Measurements from ENCODE around the gene GRHL1.

GRHL1 gene

DNA sequence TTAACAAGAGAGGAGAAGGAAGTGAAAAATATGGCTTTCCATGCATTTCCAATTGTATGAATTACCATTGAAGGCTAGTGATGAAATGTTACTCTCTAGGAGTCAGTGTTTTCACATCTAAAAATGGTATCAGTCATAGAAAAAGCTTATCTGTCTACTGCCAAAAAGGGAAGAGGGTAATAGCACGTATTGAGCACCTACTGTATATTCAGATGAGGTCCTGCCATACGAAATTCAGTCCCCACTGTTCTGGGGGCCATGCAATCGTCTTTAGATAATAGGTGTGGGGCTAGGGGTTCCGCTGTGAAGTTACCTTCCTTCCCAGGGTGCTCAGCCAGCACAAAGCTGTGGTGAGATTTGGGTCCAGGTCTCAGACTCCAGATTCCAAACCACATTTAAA is 14.2 kb upstream of the GRHL1 start:
- DNase-seq (no peak), ATAC-seq (ENCODE audit: insufficient read depth, low read depth) (no peak)
- H3K9me3 ChIP-seq (ENCODE audit: insufficient read depth, low read length, severe bottlenecking), result no peaks in the 10 kb centered on the region
- no peaks in the 10 kb centered on the region for H3K79me2 ChIP-seq (ENCODE audit: insufficient read depth, low read length)
- no peaks in the 10 kb centered on the region for H3K4me1 ChIP-seq (ENCODE audit: insufficient read depth, low read length)
- H3K36me3 ChIP-seq (ENCODE audit: insufficient read depth, low read length), result peaks cover 20% of the 10 kb centered on the region
- H3K4me2 ChIP-seq (ENCODE audit: insufficient read depth, low read length), result no peak overlapping the region
- no peak overlapping the region for H2AFZ ChIP-seq (ENCODE audit: low read depth, low read length)
- H3K27me3 ChIP-seq (ENCODE audit: insufficient read depth, low read length, poor library complexity), result no peaks in the 10 kb centered on the region
- H3K27ac ChIP-seq (ENCODE audit: low read length), result no peak overlapping the region
- H3K9ac ChIP-seq (ENCODE audit: low read depth, low read length), result no peak overlapping the region
- TF ChIP-seq, protein P1, sequence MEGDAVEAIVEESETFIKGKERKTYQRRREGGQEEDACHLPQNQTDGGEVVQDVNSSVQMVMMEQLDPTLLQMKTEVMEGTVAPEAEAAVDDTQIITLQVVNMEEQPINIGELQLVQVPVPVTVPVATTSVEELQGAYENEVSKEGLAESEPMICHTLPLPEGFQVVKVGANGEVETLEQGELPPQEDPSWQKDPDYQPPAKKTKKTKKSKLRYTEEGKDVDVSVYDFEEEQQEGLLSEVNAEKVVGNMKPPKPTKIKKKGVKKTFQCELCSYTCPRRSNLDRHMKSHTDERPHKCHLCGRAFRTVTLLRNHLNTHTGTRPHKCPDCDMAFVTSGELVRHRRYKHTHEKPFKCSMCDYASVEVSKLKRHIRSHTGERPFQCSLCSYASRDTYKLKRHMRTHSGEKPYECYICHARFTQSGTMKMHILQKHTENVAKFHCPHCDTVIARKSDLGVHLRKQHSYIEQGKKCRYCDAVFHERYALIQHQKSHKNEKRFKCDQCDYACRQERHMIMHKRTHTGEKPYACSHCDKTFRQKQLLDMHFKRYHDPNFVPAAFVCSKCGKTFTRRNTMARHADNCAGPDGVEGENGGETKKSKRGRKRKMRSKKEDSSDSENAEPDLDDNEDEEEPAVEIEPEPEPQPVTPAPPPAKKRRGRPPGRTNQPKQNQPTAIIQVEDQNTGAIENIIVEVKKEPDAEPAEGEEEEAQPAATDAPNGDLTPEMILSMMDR (IDR thresholded peaks at IDR 0.05; ENCODE audit: borderline replicate concordance, extremely low read depth, low read length, poor library complexity, severe bottlenecking), result no peak
- no peak for TF ChIP-seq EZH2 (IDR thresholded peaks at IDR 0.05; ENCODE audit: borderline replicate concordance, low read depth, low read length, severe bottlenecking)
- H4K20me1 ChIP-seq (ENCODE audit: insufficient read depth, low read length), result no peaks in the 10 kb centered on the region
- H3K4me3 ChIP-seq (ENCODE audit: low read depth in 1 of 2, low read length in 2 of 2), result no peak overlapping the region

GRCh38 chr2:9937968-9938367 is 13.5 kb upstream of the GRHL1 start:
- Histone ChIP-seq H3K27ac (ENCODE audit: low read length) (no peak overlapping the region), H4K20me1 (ENCODE audit: insufficient read depth, low read length) (no peaks in the 10 kb centered on the region), H3K36me3 (ENCODE audit: insufficient read depth, low read length) (peaks cover 14% of the 10 kb centered on the region), H3K27me3 (ENCODE audit: insufficient read depth, low read length, poor library complexity) (no peaks in the 10 kb centered on the region), H3K4me1 (ENCODE audit: insufficient read depth, low read length) (no peaks in the 10 kb centered on the region), H3K9me3 (ENCODE audit: insufficient read depth, low read length, severe bottlenecking) (no peaks in the 10 kb centered on the region), H3K9ac (ENCODE audit: low read depth, low read length) (no peak overlapping the region), H3K4me3 (ENCODE audit: low read depth in 1 of 2, low read length in 2 of 2) (no peak overlapping the region), H3K79me2 (ENCODE audit: insufficient read depth, low read length) (no peaks in the 10 kb centered on the region), H2AFZ (ENCODE audit: low read depth, low read length) (no peak overlapping the region), H3K4me2 (ENCODE audit: insufficient read depth, low read length) (no peak overlapping the region)
- no peak for DNase-seq
- TF ChIP-seq, protein P1 (IDR thresholded peaks at IDR 0.05; ENCODE audit: borderline replicate concordance, extremely low read depth, low read length, poor library complexity, severe bottlenecking), result no peak
- no peak for TF ChIP-seq EZH2 (IDR thresholded peaks at IDR 0.05; ENCODE audit: borderline replicate concordance, low read depth, low read length, severe bottlenecking)
- ATAC-seq (ENCODE audit: insufficient read depth, low read depth), result peak; percentile 51; the same call in 1 of the 3 replicates

- no peak overlapping the region for H3K9ac ChIP-seq (ENCODE audit: low read depth, low read length)
- no peaks in the 10 kb centered on the region for H3K9me3 ChIP-seq (ENCODE audit: insufficient read depth, low read length, severe bottlenecking)
- no peak overlapping the region for H2AFZ ChIP-seq (ENCODE audit: low read depth, low read length)
- H3K79me2 ChIP-seq (ENCODE audit: insufficient read depth, low read length), result no peaks in the 10 kb centered on the region
- H3K27ac ChIP-seq (ENCODE audit: low read length), result no peak overlapping the region
- peaks cover 3% of the 10 kb centered on the region; the same call in 1 of the 2 replicates for H3K36me3 ChIP-seq (ENCODE audit: insufficient read depth, low read length)
- no peak overlapping the region for H3K4me3 ChIP-seq (ENCODE audit: low read depth in 1 of 2, low read length in 2 of 2)
- ATAC-seq (ENCODE audit: insufficient read depth, low read depth) (0 out of 3 replicates have a peak, but pooled peaks have one; percentile 13), DNase-seq (no peak)
- no peaks in the 10 kb centered on the region for H4K20me1 ChIP-seq (ENCODE audit: insufficient read depth, low read length)
- TF ChIP-seq, protein P1 (IDR thresholded peaks at IDR 0.05; ENCODE audit: borderline replicate concordance, extremely low read depth, low read length, poor library complexity, severe bottlenecking), result no peak
- TF ChIP-seq EZH2 (IDR thresholded peaks at IDR 0.05; ENCODE audit: borderline replicate concordance, low read depth, low read length, severe bottlenecking), result no peak
- H3K4me1 ChIP-seq (ENCODE audit: insufficient read depth, low read length), result no peaks in the 10 kb centered on the region
- no peak overlapping the region for H3K4me2 ChIP-seq (ENCODE audit: insufficient read depth, low read length)
- H3K27me3 ChIP-seq (ENCODE audit: insufficient read depth, low read length, poor library complexity), result no peaks in the 10 kb centered on the region
Measured at GRCh38 chr2:9939587-9940485, 11.7 kb upstream of the GRHL1 start.

Measured in DND-41 (cell line).